K562 (cell line): ENCODE data around the gene CCZ1B.
"Not testable (repeated sequence)": the region's sequence is repeated elsewhere in the genome, so short reads cannot be mapped to it uniquely, and the experiment has no call there.

Experiments
- ATF3 ChIP-seq, 2 experiments: fragments of 450-650 bp in 1 of 2; sonication (generic) in 1 of 2; formaldehyde crosslinking in 1 of 2; IDR thresholded peaks in 1 of 2; conservative IDR thresholded peaks in 1 of 2; 2 replicates each; pipeline versions ENCODE4 v1.6.1 to v1.8.1; 2016 to 2023; ENCODE audit warnings: mild to moderate bottlenecking in 2 of 2, moderate library complexity in 2 of 2, inconsistent platforms in 1 of 2, missing genetic modification reagents in 1 of 2
- BCL6 ChIP-seq: fragments of 250-450 bp; sonication (Bioruptor Pico); IDR thresholded peaks from 2 replicates; pipeline ENCODE4 v1.4.0; 2020
- CTCF ChIP-seq, 3 experiments: IDR thresholded peaks in 2 of 3; conservative IDR thresholded peaks in 1 of 3; 2 replicates each; pipeline ENCODE4 v1.5.1; 2011 to 2012; ENCODE audit warnings: low read length in 3 of 3, mild to moderate bottlenecking in 3 of 3, control low read depth in 2 of 3, improper control_type of control experiment in 1 of 3, inconsistent platforms in 1 of 3, low read depth in 1 of 3, mixed read lengths in 1 of 3, moderate library complexity in 1 of 3; ENCODE audit not compliant: insufficient read depth in 2 of 3
- HDAC1 ChIP-seq, 2 experiments: fragments of 450-650 bp; IDR thresholded peaks; 2 replicates each; pipeline ENCODE4 v1.6.1; 2016 to 2017; ENCODE audit warnings: inconsistent platforms in 1 of 2, mild to moderate bottlenecking in 1 of 2, moderate library complexity in 1 of 2
- KLF1 ChIP-seq: fragments of 450-650 bp; IDR thresholded peaks from 2 replicates; pipeline ENCODE4 v1.6.1; 2016; ENCODE audit warnings: missing genetic modification characterization, missing compliant biosample characterization
- SIN3A ChIP-seq, 2 experiments: fragments of 150-350 bp in 1 of 2; IDR thresholded peaks; 2 replicates each; pipeline ENCODE4 v1.6.1; 2011 to 2016; ENCODE audit warnings: borderline replicate concordance in 2 of 2, low read depth in 2 of 2, low read length in 2 of 2, mild to moderate bottlenecking in 2 of 2, moderate library complexity in 2 of 2; ENCODE audit not compliant: control insufficient read depth in 1 of 2

- TF ChIP-seq KLF1 (tag); ATF3 (IDR thresholded peaks at IDR 0.05); ATF3 (CRISPR knock-in tag; conservative IDR thresholded peaks at IDR 0.05); SIN3A (IDR thresholded peaks at IDR 0.05; ENCODE audit: borderline replicate concordance in 2 of 2, control insufficient read depth in 1 of 2, low read depth in 2 of 2, low read length in 2 of 2); CTCF (IDR thresholded peaks at IDR 0.05 in 2 of 3, conservative IDR thresholded peaks at IDR 0.05 in 1 of 3; ENCODE audit: insufficient read depth in 2 of 3, low read depth in 1 of 3, low read length in 3 of 3); HDAC1 (IDR thresholded peaks at IDR 0.05); BCL6: not testable (repeated sequence)
Observed at GRCh38 chr7:6753964-6754363, 72.1 kb downstream of the CCZ1B start, which contains the start of gene RSPH10B2.
